HG03095 (cell line): ENCODE measurements around the gene PLXDC2.

Experiments used
- ATAC-seq: cut with Tn5 transposase; IDR thresholded peaks from one replicate; pipeline ENCODE4 v1.9.1; 2021; ENCODE audit warnings: moderate library complexity; ENCODE audit not compliant: unreplicated experiment

The PLXDC2 gene

GRCh38 chr10:20094226-20094976 lies 278.2 kb downstream of the PLXDC2 start:
- ATAC-seq = no peak

GRCh38 chr10:20100171-20100570 lies 283.9 kb downstream of the PLXDC2 start:
- ATAC-seq = no peak

GRCh38 chr10:20105236-20105635 lies 289.0 kb downstream of the PLXDC2 start:
- no peak for ATAC-seq

- no peak for ATAC-seq
These were observed 289.7 kb downstream of the PLXDC2 start for GRCh38 chr10:20105931-20106330.

- no peak for ATAC-seq
These were observed 291.8 kb downstream of the PLXDC2 start for GRCh38 chr10:20108021-20108420.

- ATAC-seq = no peak
These were observed 293.4 kb downstream of the PLXDC2 start for GRCh38 chr10:20109613-20110012.

GRCh38 chr10:20110125-20111100 lies 294.2 kb downstream of the PLXDC2 start:
- no peak for ATAC-seq

GRCh38 chr10:20114179-20114578 lies 297.9 kb downstream of the PLXDC2 start:
- ATAC-seq = no peak

- ATAC-seq = no peak
These were observed 299.7 kb downstream of the PLXDC2 start for GRCh38 chr10:20115894-20116293.

GRCh38 chr10:20117471-20117870 lies 301.2 kb downstream of the PLXDC2 start:
- no peak for ATAC-seq

- no peak for ATAC-seq
These were observed 301.9 kb downstream of the PLXDC2 start for GRCh38 chr10:20118119-20118518.

GRCh38 chr10:20128811-20129210 lies 312.6 kb downstream of the PLXDC2 start:
- no peak for ATAC-seq

- ATAC-seq = no peak
These were observed 316.6 kb downstream of the PLXDC2 start for GRCh38 chr10:20132816-20133215.

- ATAC-seq = no peak
These were observed 317.5 kb downstream of the PLXDC2 start for GRCh38 chr10:20133669-20134189.

- no peak for ATAC-seq
These were observed 326.1 kb downstream of the PLXDC2 start for GRCh38 chr10:20142311-20142710.

GRCh38 chr10:20144268-20144667 lies 328.0 kb downstream of the PLXDC2 start:
- ATAC-seq = no peak

GRCh38 chr10:20146004-20146403 lies 329.8 kb downstream of the PLXDC2 start:
- ATAC-seq = no peak

- ATAC-seq = no peak
These were observed 331.5 kb downstream of the PLXDC2 start for GRCh38 chr10:20147684-20148083.

GRCh38 chr10:20156511-20156910 lies 340.3 kb downstream of the PLXDC2 start:
- ATAC-seq = no peak

GRCh38 chr10:20157314-20157713 lies 341.1 kb downstream of the PLXDC2 start:
- no peak for ATAC-seq

GRCh38 chr10:20158086-20158485 lies 341.9 kb downstream of the PLXDC2 start:
- ATAC-seq = no peak

- ATAC-seq = no peak
These were observed 345.9 kb downstream of the PLXDC2 start for GRCh38 chr10:20162123-20162522.
